Large intestine (tissue), 3 donors: ENCODE measurements around the gene CRHR2. TPM values are rescaled to one million over a fixed set of nuclear protein-coding genes. Genes with fewer than 3 reads are reported as not detected.

Experiments used
- DNase-seq, 2 donors: peaks; one replicate each; pipeline versions ENCODE4 v3.0.0 to v3.0.0-alpha.2; 2013
- H3K27ac ChIP-seq: one replicate; pipeline ENCODE4 v1.5.1; 2013; ENCODE audit warnings: low read length
- H3K27me3 ChIP-seq: 2 replicates; pipeline ENCODE4 v1.6.1; 2013; ENCODE audit warnings: low read length; ENCODE audit not compliant: control insufficient read depth, insufficient read depth
- H3K36me3 ChIP-seq: 2 replicates; pipeline ENCODE4 v1.6.1; 2013; ENCODE audit warnings: low read length; ENCODE audit not compliant: control insufficient read depth, insufficient read depth
- H3K4me1 ChIP-seq: one replicate; pipeline ENCODE4 v1.6.1; 2013; ENCODE audit warnings: low read length; ENCODE audit not compliant: control insufficient read depth, insufficient read depth
- H3K4me3 ChIP-seq: one replicate; pipeline ENCODE4 v1.5.1; 2013; ENCODE audit warnings: low read length
- H3K9me3 ChIP-seq: one replicate; pipeline ENCODE4 v1.6.1; 2013; ENCODE audit warnings: mild to moderate bottlenecking, low read depth, low read length, moderate library complexity; ENCODE audit not compliant: control insufficient read depth
- WGBS: methylation state at CpG from one replicate; pipeline ENCODE4 v1.1.5; 2013; ENCODE audit warnings: low lambda C conversion rate; ENCODE audit not compliant: insufficient coverage; 5-methylcytosine and 5-hydroxymethylcytosine counted together
- polyA plus RNA-seq: library from polyadenylated mRNA; unstranded; fragments of 120-200 nt; gene quantifications from one replicate; pipeline ENCODE4 v1.2.1, GENCODE V29; 2013

The CRHR2 gene
- polyA plus RNA-seq, 1 donor, result 0.31 TPM

- WGBS, result 100% methylated on average over 1 of the region's 21 CpGs
- H3K36me3 ChIP-seq, result no peaks in the 10 kb centered on the region
- no peak for DNase-seq
These were observed 26.0 kb downstream of the CRHR2 start for GRCh38 chr7:30656006-30656957.

GRCh38 chr7:30655096-30655970 is 26.9 kb downstream of the CRHR2 start:
- no peak overlapping the region for H3K27ac ChIP-seq
- no peaks in the 10 kb centered on the region for H3K36me3 ChIP-seq
- WGBS, result 96% methylated on average over 4 of the region's 22 CpGs
- H3K27me3 ChIP-seq, result no peaks in the 10 kb centered on the region
- no peaks in the 10 kb centered on the region for H3K4me1 ChIP-seq
- H3K4me3 ChIP-seq, result no peak overlapping the region
- DNase-seq, result no peak
- H3K9me3 ChIP-seq, result no peaks in the 10 kb centered on the region

More at GRCh38 chr7:30656006-30656957, 26.0 kb downstream of the CRHR2 start:
- H3K4me3 ChIP-seq, result no peak overlapping the region
- H3K9me3 ChIP-seq, result no peaks in the 10 kb centered on the region
- no peaks in the 10 kb centered on the region for H3K27me3 ChIP-seq
- H3K27ac ChIP-seq, result no peak overlapping the region
- H3K4me1 ChIP-seq, result no peaks in the 10 kb centered on the region

DNA sequence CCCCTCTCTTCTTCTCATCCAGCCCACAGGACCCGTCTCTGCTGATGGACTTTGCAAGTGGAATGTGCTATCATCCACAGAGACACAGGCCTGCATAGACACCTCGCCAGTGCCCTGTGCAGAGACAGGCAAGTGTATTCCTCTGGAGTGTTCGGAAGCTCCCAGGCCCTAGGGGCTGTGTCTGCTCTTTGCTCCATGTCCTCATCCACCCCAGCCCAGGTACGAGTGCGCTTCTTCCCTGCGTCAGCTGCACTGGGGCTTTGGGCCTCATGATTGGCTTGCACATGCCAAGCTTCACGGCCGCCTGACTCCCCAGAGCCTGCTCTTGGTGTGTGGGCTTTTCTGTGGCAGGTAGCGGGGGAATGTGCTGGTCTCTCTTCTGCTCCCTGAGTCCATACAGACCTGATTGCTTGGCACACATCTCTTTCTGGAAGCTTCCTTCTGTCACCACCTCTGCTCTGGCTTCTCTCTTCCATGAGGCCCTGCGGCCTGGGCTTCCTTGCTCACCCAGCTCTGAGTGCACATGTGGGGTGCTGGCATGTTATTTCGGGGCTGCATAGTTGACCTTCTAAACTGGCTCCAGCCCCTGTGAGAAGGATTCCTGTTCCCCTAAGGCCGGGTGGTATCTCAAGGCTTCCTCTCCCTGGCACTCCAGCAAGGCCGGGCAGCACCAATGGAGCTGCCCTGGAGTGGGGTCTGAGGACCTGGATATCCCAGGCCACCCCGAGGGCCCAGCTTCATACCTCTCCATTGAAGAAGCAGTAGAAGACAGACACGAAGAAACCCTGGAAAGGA is 27.8 kb downstream of the CRHR2 start:
- no peak for DNase-seq
- H3K4me3 ChIP-seq, result no peak overlapping the region
- WGBS, result no CpG with 5 or more reads among the region's 15 CpGs
- no peaks in the 10 kb centered on the region for H3K9me3 ChIP-seq
- no peaks in the 10 kb centered on the region for H3K4me1 ChIP-seq
- no peaks in the 10 kb centered on the region for H3K36me3 ChIP-seq
- H3K27me3 ChIP-seq, result no peaks in the 10 kb centered on the region
- H3K27ac ChIP-seq, result no peak overlapping the region

DNA sequence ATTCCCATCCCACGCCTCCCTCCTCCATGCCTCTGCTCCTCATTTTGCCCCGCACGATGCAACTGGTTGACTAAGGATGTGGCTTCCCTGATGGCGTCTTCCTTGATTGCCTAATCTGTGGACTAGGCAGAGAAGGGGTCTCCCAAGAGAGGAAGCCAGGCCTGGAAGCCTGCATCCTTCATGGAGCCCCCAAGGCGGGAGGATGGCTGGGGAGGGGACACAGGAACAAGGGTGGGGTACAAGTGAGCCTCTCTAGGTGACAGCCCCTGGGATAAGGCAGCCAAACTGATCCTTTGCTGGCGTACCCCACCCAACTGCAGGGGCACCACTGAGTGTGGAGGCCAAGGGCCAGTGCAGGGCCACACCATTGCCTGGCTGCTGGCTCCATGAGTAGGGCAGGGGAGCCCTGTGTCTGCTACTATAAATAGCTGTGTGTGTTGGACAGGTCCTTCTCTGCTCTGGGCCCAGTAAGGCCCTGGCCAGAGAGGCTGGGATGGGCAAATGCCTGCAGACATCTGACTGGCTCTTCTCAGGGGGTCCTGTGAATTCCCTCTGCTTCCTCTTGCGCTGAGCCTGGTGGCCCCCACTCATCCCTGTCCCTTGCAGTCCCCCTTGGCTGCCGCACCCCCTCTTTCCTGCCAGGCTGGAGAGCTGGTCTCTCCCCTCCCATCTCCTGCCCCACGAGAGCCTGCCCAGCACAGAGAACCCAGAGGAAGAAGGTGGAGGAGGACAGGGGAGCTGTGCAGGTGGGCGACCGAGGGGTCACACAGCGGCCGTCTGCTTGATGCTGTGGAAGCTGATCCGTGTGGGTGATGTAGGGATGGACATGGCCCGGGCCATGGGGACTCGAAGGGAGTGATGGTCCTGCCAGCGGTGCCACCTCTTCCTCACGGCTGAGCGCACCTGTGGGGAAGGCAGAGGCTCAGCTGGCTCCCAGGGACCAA is 29.3 kb downstream of the CRHR2 start:
- no peaks in the 10 kb centered on the region for H3K4me1 ChIP-seq
- no CpG with 5 or more reads among the region's 19 CpGs for WGBS
- no peaks in the 10 kb centered on the region for H3K9me3 ChIP-seq

DNA sequence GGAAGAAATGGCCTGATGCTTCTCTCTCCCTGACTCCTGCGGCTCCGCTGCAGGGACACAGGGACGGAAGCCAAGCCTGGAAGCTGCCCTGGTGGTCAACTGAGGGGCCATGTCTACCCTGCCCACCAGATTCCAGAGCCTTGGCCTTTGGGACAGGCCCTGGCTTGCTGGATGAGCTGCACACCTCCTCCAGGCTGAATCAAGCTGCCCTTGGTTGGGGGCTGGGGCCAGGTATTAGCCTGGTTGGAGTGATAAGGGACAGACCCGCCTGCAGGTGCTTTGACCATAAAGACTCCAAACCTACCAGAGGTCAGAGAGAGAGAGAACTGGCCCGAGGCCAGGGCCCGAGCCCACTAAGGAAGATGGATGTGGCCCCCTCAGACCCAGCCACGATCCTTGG is 30.1 kb downstream of the CRHR2 start:
- Histone ChIP-seq H3K27ac (no peak overlapping the region), H3K4me3 (no peak overlapping the region), H3K9me3 (no peaks in the 10 kb centered on the region), H3K36me3 (no peaks in the 10 kb centered on the region), H3K27me3 (no peaks in the 10 kb centered on the region), H3K4me1 (no peaks in the 10 kb centered on the region)
- DNase-seq, result no peak
- WGBS, result no CpG with 5 or more reads among the region's 7 CpGs

More for the DNA sequence above, 29.3 kb downstream of the CRHR2 start:
- DNase-seq, result no peak
- Histone ChIP-seq H3K27me3 (no peaks in the 10 kb centered on the region), H3K4me3 (no peak overlapping the region), H3K27ac (no peak overlapping the region), H3K36me3 (no peaks in the 10 kb centered on the region)

- Histone ChIP-seq H3K4me3 (no peak overlapping the region), H3K4me1 (no peaks in the 10 kb centered on the region), H3K9me3 (no peaks in the 10 kb centered on the region), H3K36me3 (no peaks in the 10 kb centered on the region), H3K27ac (no peak overlapping the region), H3K27me3 (no peaks in the 10 kb centered on the region)
- no peak for DNase-seq
- no CpG with 5 or more reads among the region's 7 CpGs for WGBS
These were observed 31.8 kb downstream of the CRHR2 start for GRCh38 chr7:30650421-30650808.

- Histone ChIP-seq H3K9me3 (no peaks in the 10 kb centered on the region), H3K4me3 (no peak overlapping the region), H3K27me3 (no peaks in the 10 kb centered on the region), H3K36me3 (peaks cover 3% of the 10 kb centered on the region), H3K27ac (no peak overlapping the region), H3K4me1 (no peaks in the 10 kb centered on the region)
- no peak for DNase-seq
- no CpG with 5 or more reads among the region's 13 CpGs for WGBS
These were observed 32.4 kb downstream of the CRHR2 start for GRCh38 chr7:30649717-30650420.

DNA sequence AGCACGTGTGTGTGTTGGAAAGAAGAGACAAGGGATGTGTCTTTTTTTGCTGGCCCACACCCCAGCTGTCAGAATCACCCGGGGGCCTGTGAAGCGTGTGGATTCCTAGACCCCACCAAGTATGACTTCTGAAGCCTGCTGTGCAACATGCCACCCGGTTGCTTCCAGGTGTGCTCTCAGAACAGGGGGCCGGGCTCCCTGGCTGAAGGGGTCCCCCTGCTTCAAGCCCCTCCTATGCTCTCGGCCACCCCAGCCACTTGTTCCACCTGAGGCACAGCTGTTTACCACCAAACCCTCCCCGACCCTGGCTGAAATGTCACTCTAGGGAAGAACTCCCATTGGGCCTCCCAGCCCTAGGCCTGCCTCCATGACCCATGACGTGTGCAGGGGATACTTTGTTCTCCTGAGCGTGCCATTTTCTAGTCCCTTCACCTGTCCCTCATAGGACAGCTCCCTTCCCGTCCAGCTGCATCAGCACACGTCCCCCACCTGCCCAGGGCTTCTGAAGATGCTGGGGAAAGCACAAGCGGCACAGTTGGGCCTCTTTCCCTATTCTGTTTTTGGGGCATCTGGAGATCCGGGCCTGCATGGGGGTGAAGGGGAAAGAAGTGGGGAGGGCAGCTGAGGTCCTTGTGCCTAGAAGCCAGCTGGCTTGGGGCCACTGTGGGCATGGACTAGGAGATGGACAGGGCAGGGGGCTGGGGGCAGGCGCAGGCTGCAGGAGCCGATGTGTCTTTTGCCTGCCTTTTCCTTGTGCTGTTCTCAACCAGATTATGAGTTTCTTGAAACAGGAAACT is 33.3 kb downstream of the CRHR2 start:
- H3K9me3 ChIP-seq, result no peaks in the 10 kb centered on the region
- DNase-seq, result no peak
- H3K4me1 ChIP-seq, result no peaks in the 10 kb centered on the region
- peaks cover 3% of the 10 kb centered on the region for H3K36me3 ChIP-seq
- H3K27ac ChIP-seq, result no peak overlapping the region
- no peak overlapping the region for H3K4me3 ChIP-seq
- H3K27me3 ChIP-seq, result no peaks in the 10 kb centered on the region
- whole genome bisulfite sequencing, result 80% methylated on average over 1 of the region's 15 CpGs
